ENCODE data around the gene NCBP1. TPM values are rescaled to one million over a fixed set of nuclear protein-coding genes. Genes with fewer than 3 reads are reported as not detected.
"Not testable (repeated sequence)": the region's sequence is repeated elsewhere in the genome, so short reads cannot be mapped to it uniquely, and the experiment has no call there.

NCBP1 gene
- total RNA-seq, 2 donors from 2014 or later, result 31.6 to 37.2 TPM

- peak within 1 kb of the TSS; percentile 92 for H3K4me3 Mint-ChIP-seq
- peaks cover 54% of the 10 kb centered on the region for H3K4me1 Mint-ChIP-seq
- H3K27me3 Mint-ChIP-seq, result peaks cover 9% of the 10 kb centered on the region
- peak; percentile 94 for ATAC-seq
- DNase-seq, result peak; percentile 96 to 97 (median 97)
- H3K27ac Mint-ChIP-seq, result peak within 1 kb of the TSS; percentile 97
- no peaks in the 10 kb centered on the region for H3K36me3 Mint-ChIP-seq (ENCODE audit: low read depth)
- H3K9me3 ChIP-seq (ENCODE audit: control insufficient read depth, low read length, poor library complexity, severe bottlenecking), result no peaks in the 10 kb centered on the region
Observed at GRCh38 chr9:97696803-97697601, 63.4 kb downstream of the NCBP1 start, which contains the start of gene XPA. Gene XPA, minus strand, starts transcription at chr9:97697340. Its CDS starts 48 bp downstream, at chr9:97697292.

DNA sequence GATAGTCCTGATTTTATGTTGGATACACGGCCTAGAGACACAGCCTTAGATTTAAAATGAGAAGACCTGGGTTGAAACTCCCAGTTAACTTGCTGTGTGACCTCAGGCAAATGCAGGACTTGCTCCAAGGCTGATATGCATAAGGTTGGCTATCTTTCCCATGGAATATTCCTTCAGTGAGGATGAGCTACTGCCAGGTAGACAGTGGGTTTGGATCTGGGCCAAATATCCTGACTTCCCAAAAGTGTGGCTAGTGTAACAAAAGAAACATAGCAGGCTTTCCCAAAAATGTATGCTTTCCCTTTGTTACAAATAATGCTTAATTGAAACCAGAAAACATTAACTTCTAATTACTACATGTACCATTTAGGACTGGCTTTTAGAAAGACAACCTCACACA is 64.2 kb downstream of the NCBP1 start:
- no peaks in the 10 kb centered on the region for H3K36me3 Mint-ChIP-seq (ENCODE audit: low read depth)
- H3K9me3 ChIP-seq (ENCODE audit: control insufficient read depth, low read length, poor library complexity, severe bottlenecking), result no peaks in the 10 kb centered on the region
- peak overlapping the region; percentile 97 for H3K27ac Mint-ChIP-seq
- peaks cover 54% of the 10 kb centered on the region for H3K4me1 Mint-ChIP-seq
- ATAC-seq (no peak), DNase-seq (no peak)
- peaks cover 10% of the 10 kb centered on the region for H3K27me3 Mint-ChIP-seq
- H3K4me3 Mint-ChIP-seq, result peak overlapping the region; percentile 92

DNA sequence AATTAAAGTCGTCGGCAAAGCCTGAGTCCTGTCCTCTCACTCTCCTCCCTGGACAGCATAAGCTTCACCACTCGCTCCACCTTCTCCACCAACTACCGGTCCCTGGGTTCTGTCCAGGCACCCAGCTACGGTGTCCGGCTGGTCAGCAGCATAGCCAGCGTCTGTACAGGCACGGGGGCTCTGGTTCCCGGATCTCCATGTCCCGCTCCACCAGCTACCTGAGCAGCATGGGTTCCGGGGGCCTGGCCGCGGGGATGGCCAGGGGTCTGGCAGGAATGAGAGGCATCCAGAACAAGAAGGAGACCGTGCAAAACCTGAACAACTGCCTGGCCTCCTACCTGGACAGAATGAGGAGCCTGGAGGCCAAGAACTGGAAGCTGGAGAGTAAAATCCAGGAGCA is 65.2 kb downstream of the NCBP1 start:
- DNase-seq, result no peak
- no peak for ATAC-seq
- Mint-ChIP-seq H3K27ac (peak overlapping the region; percentile 67), H3K4me3 (no peak overlapping the region), H3K27me3 (peaks cover 10% of the 10 kb centered on the region), H3K4me1 (peaks cover 51% of the 10 kb centered on the region), H3K36me3 (ENCODE audit: low read depth) (no peaks in the 10 kb centered on the region)
- no peaks in the 10 kb centered on the region for H3K9me3 ChIP-seq (ENCODE audit: control insufficient read depth, low read length, poor library complexity, severe bottlenecking)

DNA sequence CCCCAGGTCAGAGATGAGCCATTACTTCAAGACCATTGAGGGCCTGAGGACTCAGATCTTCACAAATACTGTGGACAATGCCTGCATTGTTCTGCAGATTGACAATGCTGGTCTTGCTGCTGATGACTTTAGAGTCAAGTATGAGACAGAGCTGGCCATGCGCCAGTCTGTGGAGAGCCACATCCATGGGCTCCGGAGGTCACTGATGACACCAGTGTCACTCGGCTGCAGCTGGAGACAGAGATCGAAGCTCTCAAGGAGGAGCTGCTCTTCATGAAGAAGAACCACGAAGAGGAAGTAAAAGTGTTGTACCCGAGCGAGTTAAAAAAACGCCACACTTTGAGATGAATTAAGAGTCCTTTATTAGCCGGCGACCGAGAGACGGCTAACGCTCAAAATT is 65.7 kb downstream of the NCBP1 start:
- not testable (repeated sequence) for ATAC-seq; H3K9me3 ChIP-seq (ENCODE audit: control insufficient read depth, low read length, poor library complexity, severe bottlenecking); DNase-seq; H3K4me3 Mint-ChIP-seq; H3K27me3 Mint-ChIP-seq; H3K36me3 Mint-ChIP-seq (ENCODE audit: low read depth)
- H3K27ac Mint-ChIP-seq, result peak overlapping the region; percentile 67
- peaks cover 49% of the 10 kb centered on the region for H3K4me1 Mint-ChIP-seq

DNA sequence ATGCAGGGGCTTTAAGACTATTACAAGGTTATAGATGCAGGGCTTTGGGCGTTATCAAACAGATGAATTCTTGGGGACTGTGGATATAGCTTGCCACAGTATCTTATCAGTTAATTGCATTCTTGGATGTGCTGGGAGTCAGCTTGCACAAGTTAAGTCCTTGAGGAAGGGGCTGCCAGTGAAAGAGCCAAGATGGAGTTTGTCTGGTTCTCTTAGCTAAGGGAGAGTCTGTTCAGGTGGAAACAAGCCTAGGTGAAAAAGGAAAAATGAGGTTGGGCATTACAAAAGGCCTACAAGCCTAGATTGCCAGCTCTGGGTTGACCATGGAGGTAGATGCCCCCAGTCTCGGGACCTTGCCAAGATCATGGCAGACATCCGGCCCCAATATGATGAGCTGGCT is 66.2 kb downstream of the NCBP1 start:
- H3K4me3 Mint-ChIP-seq; H3K27me3 Mint-ChIP-seq; H3K9me3 ChIP-seq (ENCODE audit: control insufficient read depth, low read length, poor library complexity, severe bottlenecking); H3K36me3 Mint-ChIP-seq (ENCODE audit: low read depth); H3K27ac Mint-ChIP-seq; ATAC-seq; DNase-seq: not testable (repeated sequence)
- H3K4me1 Mint-ChIP-seq, result peaks cover 46% of the 10 kb centered on the region

DNA sequence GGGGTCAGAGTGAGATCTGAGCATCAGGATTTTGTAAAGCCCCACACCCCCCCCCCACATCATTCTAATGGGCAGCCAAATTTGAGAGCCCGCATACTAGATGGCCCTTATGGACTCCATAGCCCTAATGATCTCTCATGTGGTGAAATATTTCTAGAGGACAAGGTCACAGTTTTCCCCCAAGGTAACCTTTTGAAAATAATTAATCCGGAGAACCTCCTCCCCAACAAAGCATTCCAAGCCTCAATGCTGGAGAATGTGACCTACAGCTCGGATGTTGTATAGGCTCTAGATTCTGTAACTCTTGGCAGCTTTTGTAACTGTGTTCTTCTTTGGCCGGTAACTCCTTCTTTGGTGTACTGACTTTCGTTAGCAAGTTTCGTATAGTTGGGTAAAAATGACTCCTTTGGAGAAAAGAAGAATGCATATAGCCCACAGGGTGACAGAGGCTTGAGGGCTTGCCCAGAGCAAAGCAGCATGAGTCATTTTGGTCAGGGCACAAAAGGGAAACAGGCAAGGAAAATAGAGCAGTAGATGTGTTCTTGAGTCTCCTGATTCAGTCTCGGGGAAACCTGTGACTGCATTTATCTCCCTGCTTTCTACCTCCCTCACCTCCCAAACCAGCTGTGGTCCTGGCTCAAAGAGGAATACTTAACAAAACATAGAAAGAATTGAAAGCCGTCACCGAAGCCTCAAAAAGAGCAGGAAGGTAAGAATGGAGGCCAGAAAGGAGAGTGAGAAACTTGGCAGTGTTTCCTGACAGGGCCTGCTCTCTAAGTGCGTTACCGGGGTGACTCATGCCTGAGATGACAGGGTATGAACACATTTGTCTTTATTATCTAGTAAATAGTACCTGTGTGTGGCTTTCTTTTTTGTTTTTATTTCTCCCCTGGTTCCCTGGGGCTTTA is 70.1 kb downstream of the NCBP1 start:
- Mint-ChIP-seq H3K36me3 (ENCODE audit: low read depth) (no peaks in the 10 kb centered on the region), H3K4me1 (peaks cover 37% of the 10 kb centered on the region), H3K27ac (peak overlapping the region; percentile 91), H3K4me3 (no peak overlapping the region), H3K27me3 (peaks cover 25% of the 10 kb centered on the region)
- H3K9me3 ChIP-seq (ENCODE audit: control insufficient read depth, low read length, poor library complexity, severe bottlenecking), result no peaks in the 10 kb centered on the region
- DNase-seq (no peak), ATAC-seq (peak; percentile 77)

DNA sequence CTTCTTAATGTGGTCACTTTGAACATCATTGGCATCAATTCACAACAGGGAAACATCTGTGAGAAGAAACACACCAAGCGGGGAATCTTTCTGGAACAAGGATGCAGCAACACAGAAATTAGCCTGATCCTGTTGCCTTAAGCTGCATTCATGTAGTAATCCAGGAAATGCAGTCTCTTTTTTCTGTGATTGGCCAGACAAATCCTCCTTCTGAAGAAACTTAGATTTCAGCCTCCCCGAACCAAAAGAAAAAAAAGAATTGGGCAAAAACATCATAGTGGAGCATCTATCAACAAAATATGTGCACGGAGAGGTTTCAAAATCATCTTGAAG is 70.7 kb downstream of the NCBP1 start:
- Mint-ChIP-seq H3K27ac (peak overlapping the region; percentile 91), H3K36me3 (ENCODE audit: low read depth) (no peaks in the 10 kb centered on the region), H3K27me3 (peaks cover 25% of the 10 kb centered on the region), H3K4me1 (peaks cover 33% of the 10 kb centered on the region), H3K4me3 (no peak overlapping the region)
- no peaks in the 10 kb centered on the region for H3K9me3 ChIP-seq (ENCODE audit: control insufficient read depth, low read length, poor library complexity, severe bottlenecking)
- ATAC-seq (no peak), DNase-seq (no peak)

DNA sequence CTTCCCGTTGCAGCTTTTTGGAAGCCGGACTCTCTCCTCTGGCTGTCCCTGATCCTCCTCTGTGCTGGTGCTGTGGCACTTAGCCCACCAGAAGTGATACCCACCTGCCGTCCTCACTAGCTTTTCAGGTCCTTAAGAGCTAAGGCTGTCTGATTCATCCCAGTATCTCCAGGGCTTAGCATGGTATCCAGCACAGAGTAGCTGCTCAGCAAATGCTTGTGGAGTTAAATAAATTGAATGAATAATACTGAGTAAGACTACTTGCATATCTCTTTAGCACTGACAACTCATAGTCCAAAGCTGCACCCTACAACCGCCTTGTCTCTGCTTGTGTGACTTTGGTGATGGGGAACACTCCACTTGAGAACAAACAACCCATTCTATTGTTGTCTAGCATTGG is 71.2 kb downstream of the NCBP1 start:
- peak overlapping the region; percentile 91 for H3K27ac Mint-ChIP-seq
- H3K36me3 Mint-ChIP-seq (ENCODE audit: low read depth), result no peaks in the 10 kb centered on the region
- no peaks in the 10 kb centered on the region for H3K9me3 ChIP-seq (ENCODE audit: control insufficient read depth, low read length, poor library complexity, severe bottlenecking)
- H3K4me3 Mint-ChIP-seq, result no peak overlapping the region
- H3K27me3 Mint-ChIP-seq, result peaks cover 26% of the 10 kb centered on the region
- ATAC-seq (no peak), DNase-seq (no peak)
- H3K4me1 Mint-ChIP-seq, result peaks cover 31% of the 10 kb centered on the region

GRCh38 chr9:97705354-97705950 is 71.8 kb downstream of the NCBP1 start:
- DNase-seq (no peak), ATAC-seq (peak; percentile 58)
- Mint-ChIP-seq H3K36me3 (ENCODE audit: low read depth) (no peaks in the 10 kb centered on the region), H3K27ac (no peak overlapping the region), H3K27me3 (peaks cover 31% of the 10 kb centered on the region), H3K4me1 (peaks cover 31% of the 10 kb centered on the region), H3K4me3 (no peak overlapping the region)
- H3K9me3 ChIP-seq (ENCODE audit: control insufficient read depth, low read length, poor library complexity, severe bottlenecking), result no peaks in the 10 kb centered on the region

DNA sequence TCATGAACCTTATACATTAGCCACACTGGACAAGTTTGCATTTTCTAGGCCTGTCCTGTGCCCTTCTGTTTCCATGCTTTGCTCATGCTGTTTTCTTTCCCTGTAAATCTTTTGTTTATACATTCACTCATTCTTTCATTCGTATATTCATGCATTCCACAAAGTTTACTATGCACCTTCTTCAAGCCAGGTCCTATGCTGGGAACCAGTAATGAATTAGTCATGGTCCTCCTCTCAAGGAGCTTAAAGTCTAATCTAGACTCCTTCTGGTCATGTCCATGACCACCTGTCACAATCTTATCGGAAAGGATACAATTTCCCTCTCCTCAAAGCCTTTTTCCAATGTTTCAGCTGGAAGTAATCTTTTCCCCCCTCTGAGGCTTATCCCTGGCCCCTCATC is 72.6 kb downstream of the NCBP1 start:
- H3K27ac Mint-ChIP-seq, result no peak overlapping the region
- no peaks in the 10 kb centered on the region for H3K9me3 ChIP-seq (ENCODE audit: control insufficient read depth, low read length, poor library complexity, severe bottlenecking)
- peaks cover 33% of the 10 kb centered on the region for H3K4me1 Mint-ChIP-seq
- DNase-seq (no peak), ATAC-seq (no peak)
- no peak overlapping the region for H3K4me3 Mint-ChIP-seq
- H3K36me3 Mint-ChIP-seq (ENCODE audit: low read depth), result no peaks in the 10 kb centered on the region
- H3K27me3 Mint-ChIP-seq, result peaks cover 30% of the 10 kb centered on the region

- H3K27ac Mint-ChIP-seq, result peak overlapping the region; percentile 89
- peak overlapping the region; percentile 36 for H3K4me3 Mint-ChIP-seq
- DNase-seq (peak in 2 of 3 donors; percentile 20 to 25), ATAC-seq (peak; percentile 82)
- H3K27me3 Mint-ChIP-seq, result peaks cover 21% of the 10 kb centered on the region
- H3K36me3 Mint-ChIP-seq (ENCODE audit: low read depth), result no peaks in the 10 kb centered on the region
- peaks cover 31% of the 10 kb centered on the region for H3K4me1 Mint-ChIP-seq
- H3K9me3 ChIP-seq (ENCODE audit: control insufficient read depth, low read length, poor library complexity, severe bottlenecking), result no peaks in the 10 kb centered on the region
Observed at GRCh38 chr9:97710356-97711222, 77.0 kb downstream of the NCBP1 start.

DNA sequence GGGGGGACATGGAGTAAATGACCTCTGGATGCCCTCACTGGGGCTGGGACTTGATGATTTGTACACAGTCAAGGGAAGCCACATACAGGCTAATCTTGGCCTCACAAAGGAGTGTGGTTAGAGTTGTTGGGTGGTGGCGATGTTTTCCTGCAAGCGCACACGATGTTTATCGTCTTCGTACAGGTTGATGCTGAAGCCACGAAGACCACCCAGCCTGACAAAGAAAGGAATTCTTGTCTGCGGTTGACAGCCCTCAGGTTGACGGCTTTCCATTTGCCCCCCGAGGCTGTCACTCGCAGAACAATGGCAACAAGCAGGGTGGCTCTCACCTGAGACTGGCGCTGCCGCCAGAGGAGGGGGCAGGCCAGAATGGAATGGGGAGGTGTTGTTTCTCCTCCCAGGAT is 77.6 kb downstream of the NCBP1 start:
- peaks cover 20% of the 10 kb centered on the region for H3K27me3 Mint-ChIP-seq
- H3K4me3 Mint-ChIP-seq, result peak overlapping the region; percentile 36
- peak overlapping the region; percentile 89 for H3K27ac Mint-ChIP-seq
- DNase-seq (no peak), ATAC-seq (peak; percentile 54)
- no peaks in the 10 kb centered on the region for H3K9me3 ChIP-seq (ENCODE audit: control insufficient read depth, low read length, poor library complexity, severe bottlenecking)
- H3K36me3 Mint-ChIP-seq (ENCODE audit: low read depth), result no peaks in the 10 kb centered on the region
- H3K4me1 Mint-ChIP-seq, result peaks cover 25% of the 10 kb centered on the region

All from T-helper 17 cell (primary cell).